Measurements from ENCODE around the gene SMCO1.
"Not testable (repeated sequence)": the region's sequence is repeated elsewhere in the genome, so short reads cannot be mapped to it uniquely, and the experiment has no call there.

The SMCO1 gene, protein sequence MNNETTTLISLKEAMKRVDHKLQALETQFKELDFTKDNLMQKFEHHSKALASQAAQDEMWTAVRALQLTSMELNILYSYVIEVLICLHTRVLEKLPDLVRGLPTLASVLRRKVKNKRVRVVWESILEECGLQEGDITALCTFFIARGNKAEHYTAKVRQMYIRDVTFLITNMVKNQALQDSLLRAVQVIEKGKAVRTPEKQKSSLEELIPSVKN

DNA sequence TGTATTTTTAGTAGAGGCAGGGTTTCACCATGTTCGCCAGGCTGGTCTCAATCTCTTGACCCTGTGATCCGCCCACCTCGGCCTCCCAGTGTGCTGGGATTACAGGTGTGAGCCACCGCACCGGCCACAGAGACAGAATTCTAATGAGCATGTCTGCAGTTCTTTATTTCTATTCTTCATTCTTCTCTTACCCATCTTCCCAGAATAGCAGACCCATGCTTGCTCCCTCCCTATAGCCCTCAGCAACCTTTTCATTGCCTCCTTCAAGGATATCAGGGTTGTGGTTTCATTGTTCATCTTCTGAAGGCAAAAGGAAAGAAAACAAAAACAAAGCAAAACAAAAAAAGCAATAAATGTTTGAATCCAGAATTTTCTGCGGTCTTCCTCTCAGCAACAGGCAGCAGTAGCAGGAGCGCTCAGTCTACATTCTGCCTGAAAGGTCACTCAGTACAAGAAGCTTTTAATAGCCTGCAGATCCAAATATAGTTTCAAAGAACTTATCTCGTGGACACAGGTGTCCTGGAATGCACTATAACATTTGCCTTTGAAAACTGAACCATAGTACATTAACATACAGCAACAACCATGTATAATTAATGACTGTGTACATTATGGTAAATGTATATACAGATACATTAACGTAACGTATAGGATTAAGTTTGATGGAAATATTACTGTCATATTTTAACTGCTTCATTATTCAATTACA is at the start of gene SMCO1:
TSS of gene SMCO1 (minus strand) at position 434 of the 709 bp plus-strand sequence. CDS start at position 297, 137 bp downstream.
- no peak for DNase-seq

DNA sequence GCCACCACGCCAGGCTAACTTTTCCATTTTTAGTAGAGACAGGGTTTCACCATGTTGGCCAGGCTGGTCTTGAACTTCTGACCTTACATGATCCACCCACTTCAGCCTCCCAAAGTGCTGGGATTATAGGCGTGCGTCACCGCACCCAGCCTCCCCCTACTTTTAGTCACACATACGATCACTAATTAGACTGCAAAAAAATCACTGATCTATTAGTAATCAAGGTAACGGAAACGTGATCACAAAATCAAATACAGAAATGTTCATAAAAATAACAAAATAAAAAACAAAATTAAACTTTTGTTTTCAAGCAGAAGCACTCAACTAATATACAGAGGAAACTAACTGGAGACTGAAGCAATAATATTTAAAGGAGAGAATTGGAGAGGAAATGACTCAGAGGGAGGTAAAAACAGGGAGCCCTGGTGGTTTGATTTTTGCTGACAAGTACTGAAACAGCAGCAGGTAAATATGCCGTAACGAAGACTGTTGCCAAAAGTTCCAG is 48.6 kb upstream of the SMCO1 start:
- DNase-seq = no peak

DNA sequence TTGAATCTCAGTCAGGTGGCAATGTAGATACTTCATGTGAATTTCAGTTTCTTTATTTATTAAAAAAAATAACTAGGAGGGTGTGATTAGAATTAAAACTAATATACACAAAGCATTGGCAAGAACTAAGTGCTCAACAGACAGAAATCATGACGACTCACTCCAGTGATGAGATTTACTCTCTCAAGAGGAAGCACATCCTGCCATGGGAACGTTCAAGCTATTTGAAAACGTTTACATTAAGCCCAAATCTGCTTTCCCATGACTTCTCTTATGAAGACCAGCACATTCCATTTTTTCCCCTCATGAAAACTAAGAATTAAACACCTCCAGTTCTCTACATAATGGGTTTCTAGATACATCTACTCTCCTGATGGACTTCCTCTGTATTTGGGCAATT is 44.7 kb upstream of the SMCO1 start:
- DNase-seq = no peak

DNA sequence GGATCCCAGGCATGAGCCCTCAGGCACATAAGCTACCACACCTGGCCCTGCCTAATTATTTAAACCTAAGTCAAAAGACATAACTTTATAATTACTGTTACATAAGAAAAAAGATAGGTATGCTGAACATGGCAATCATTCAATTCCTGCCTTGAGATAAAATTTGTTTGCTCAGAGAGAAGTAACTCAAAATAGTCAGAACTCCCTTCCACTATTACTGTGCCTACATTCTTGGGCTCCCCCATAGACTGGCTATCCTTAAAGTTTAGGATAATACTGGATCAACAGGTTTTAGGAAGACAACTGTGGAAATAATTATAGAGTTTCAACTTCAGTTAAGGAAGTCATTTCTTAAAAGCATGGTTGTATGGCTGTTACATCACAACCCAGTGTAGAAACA is 43.3 kb upstream of the SMCO1 start:
- no peak for DNase-seq

DNA sequence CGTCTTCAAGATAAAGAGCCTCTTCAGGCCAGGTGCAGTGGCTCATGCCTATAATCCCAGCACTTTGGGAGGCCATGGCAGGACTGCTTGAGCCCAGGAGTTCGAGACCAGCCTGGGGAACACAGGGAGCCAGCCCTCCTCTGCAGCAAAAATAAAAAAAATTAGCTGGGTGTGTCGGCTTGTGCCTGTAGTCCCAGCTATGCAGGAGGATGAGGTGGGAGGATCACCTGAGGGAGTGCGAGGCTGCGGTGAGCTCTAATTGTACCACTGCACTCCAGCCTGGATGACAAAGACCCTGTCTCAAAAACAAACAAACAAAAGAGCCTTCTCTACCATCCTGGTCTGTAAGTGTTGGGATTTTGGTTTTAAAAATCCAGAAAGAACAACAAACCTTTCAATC is 42.1 kb upstream of the SMCO1 start:
- DNase-seq = no peak

DNA sequence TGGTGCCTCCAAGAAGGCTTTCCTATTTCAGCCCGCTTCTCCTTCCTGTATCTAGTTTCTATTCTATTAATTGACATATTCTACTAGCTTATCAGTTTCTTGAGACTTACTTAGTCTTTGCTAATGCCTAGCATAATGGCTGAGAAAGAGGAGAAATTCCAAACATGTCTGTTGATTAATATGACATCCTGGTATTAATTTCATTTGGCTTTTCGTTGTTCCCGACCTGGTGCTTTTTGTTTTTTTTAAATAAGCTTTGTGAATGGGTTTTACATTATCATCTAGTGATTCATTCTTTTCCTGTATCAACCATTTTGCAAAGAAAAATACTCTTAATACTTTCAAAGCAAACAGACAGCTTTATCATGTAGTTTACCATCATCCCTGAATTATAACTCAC is 40.1 kb upstream of the SMCO1 start:
- DNase-seq = no peak

DNA sequence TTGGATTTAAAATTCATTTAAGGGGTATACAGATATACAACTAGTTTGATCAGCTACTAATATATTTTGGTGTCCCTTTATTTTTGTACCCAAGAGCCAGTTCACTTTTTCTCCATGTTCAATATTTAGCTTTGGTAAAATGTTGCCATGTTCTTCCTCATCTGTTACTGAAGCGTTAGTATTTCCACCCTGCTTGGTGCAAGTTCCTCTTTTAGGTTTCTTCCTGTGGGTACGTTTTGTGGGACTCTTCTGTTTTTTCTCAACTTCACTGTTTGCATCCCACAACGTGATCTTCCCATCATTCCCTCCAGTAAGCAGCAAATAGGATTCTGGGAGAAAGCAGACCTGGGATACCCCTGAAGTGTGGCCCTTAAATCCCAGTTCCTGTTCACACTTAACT is 39.1 kb upstream of the SMCO1 start:
- DNase-seq = no peak

DNA sequence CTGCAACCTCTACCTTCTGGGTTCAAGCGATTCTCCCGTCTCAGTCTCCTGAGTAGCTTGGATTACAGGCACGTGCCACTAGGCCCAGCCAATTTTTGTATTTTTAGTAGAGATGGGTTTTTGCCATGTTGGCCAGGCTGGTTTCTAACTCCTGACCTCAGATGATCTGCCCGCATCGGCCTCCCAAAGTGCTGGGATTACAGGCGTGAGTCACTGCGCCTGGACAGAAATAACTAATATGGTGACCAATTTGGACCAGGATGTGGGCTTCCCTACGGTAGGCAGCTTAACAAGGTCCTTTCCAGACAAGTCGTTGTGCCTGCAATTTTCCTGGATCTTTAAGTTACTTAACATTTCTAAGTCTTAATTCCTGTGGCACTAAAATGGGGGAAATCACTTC is 38.4 kb upstream of the SMCO1 start:
- DNase-seq = no peak

DNA sequence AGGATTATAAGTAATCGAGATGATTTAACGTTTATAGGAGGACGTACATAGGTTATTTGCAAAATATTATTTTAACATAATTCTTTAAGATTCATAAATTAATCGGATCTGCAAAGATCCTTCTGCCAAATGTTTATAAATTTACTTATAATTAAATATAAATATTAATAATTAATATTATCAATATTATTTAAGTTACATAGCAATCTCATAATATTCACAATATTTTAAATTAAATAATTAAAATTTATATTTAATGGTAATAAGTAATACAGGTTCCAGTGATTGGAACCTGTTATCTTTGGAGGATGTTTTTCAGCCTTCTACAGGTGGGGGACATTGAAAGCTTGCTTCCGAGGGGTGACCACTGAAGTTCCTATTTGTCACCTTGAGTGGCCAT is 37.1 kb upstream of the SMCO1 start:
- DNase-seq = no peak

DNA sequence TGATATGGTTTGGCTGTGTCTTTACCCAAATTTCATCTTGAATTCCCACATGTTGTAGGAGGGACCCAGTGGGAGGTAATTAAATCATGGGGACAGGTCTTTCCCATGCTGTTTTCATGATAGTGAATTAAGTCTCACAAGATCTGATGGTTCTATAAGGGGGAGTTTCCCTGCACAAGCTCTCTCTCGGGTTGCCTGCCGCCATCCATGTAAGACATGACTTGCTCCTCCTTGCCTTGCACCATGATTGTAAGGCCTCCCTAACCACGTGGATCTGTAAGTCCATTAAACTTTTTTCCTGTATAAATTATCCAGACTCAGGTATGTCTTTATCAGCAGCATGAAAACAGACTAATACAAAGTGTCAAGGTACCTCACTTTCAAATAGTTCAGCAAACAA is 35.0 kb upstream of the SMCO1 start:
- DNase-seq = not testable (repeated sequence)

DNA sequence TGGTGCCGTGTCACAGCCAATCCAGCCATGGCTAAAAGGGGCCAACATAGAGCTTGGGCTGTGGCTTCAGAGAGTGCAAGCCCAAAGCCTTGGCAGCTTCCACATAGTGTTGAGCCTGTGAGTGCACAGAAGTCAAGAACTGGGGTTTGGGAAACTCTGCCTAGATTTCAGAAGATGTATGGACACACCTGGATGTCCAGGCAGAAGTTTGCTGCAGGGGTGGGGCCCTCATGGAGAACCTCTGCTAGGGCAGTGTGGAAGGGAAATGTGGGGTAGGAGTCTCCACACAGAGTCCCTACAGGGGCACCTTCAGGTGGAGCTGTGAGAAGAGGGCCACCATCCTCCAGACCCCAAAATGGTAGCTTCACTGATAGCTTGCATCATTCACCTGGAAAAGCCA is 34.2 kb upstream of the SMCO1 start:
- DNase-seq = not testable (repeated sequence)

DNA sequence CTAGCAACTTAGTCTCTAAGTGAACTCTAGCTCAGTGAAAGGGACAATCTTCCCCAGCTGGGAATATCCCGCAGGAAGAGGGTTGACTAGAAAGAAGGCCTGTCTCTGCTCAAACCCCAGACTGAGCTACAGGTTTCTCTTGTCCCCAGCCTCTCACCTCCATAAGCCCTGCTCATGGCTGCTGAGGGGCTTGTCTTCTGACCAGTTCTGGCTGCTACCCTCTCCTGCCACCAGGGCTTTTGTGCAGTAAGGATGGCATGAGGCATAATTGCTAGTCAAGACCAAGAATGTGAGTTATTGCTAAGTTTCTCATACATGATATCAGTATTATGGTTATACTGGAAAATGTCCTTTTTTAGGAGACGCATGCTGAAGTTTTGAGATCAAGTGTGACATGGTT is 31.9 kb upstream of the SMCO1 start:
- no peak for DNase-seq

DNA sequence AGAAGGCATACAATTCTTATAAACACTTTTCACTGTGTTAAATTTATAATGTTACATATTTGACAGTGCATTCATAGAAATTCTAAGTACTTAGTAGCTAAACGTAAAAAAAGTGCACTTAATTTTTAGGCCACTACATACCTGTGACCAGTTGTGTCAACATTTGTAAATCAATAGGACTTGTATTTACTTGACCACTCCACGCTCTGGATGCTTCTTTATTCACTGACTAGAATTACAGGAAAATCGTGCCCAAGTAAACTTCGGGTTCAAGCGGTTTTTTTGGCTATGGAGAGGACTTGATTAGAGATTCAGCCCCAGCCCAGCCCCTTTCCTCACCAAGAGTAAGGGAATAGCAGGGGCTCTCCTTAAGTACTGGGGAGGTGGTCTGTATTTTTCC is 31.4 kb upstream of the SMCO1 start:
- no peak for DNase-seq

DNA sequence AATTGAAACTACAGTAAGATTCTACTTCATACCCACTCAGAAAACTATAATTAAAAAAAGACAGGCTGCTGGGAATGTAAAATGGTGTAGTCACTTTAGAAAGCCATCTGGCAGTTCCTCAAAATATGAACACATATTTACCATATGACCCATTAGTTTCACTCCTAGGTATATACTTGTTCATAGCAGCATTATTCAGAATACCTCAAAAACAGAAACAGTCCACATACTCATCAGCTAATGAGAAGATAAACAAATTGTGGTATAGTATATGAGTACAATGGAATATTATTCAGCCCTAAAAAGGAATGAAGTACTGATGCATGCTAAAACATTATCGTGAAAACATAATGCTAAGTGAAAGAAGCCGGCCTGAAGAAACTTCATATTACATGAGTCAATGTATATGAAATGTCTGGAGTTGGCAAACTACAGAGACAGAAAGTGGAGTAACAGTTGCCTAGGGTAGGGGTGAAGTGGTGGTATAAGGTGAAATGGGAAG is 29.4 kb upstream of the SMCO1 start:
- DNase-seq = no peak

DNA sequence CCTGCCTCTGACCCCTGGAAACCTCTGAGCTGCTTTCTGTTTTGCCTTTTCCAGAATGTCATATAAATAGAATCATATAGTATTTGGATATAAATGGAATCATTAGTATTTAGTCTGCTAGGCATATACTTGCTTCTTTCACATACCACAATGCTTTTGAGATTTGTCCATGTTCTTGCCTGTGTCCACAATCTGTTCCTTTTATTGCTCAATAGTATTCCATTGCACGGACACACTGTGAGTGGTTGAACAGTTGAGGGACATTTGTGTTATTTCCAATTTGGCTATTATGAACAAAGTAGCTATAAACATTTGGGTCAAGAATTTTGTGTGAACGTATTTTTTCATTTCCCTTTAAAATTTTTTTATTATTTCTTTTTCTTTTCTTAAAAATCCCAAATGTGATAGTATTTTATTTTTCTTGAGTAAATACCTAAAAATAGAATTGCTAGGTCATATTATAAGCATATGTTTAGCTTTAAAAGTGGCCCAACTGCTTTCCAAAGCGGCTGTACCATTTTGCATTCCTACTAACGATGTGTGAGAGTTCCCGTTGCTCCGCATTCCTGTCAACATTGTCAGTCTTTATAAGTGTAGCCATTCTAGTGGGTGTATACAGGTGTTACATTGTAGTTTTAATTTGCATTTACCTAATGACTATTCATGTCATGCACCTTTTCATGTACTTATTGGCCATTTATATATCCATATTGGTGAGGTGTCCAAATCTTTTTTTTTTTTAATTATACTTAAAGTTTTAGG is 26.7 kb upstream of the SMCO1 start:
- no peak for DNase-seq

DNA sequence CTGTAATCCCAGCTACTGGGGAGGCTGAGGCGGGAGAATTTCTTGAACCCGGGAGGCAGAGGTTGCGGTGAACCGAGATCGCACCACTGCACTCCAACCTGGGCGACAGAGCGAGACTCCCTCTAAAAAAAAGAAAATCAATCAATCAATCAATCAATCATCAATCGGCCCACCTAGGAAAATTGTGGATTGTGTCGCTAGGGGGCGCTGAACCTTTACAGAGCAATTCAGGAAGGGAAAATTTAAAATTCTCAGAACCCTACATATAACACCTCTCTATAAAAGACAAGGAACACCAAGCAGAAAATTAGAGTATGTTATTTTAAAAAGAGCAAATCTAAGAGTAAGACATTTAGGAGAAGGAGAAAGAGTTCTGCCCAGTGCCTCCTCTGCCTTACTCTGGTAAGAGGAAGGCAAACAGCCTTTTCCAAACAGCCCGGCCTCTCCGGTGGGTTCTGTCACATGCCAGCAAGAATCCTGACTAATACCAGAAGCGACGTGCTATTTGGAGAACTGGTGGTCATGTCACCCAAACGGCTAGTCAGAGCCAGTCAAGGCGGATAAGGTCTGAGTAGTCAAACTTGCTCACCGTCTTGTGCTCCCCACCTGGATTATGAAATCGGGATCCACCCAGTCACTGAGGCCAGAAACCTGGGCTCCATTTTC is 22.3 kb upstream of the SMCO1 start:
- peak; percentile 26 for DNase-seq

DNA sequence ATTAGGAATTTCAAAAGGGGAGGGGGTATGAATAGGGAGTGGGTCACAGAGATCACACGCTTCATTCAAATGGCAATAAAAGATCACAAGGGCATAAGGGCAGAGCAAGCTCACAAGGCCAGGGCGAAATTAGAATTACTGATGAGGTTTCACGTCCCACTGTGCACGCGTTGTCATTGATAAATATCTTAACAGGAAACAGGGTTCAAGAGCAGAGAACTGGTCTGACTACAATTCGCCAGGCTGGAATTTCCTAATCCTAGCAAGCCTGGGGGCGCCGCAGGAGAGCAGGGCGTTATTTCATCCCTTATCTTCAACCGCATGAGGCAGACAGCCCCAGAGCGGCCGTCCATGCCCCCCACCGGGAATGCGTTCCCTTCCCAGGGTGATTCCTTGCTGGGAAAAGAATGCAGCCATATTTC is 18.1 kb upstream of the SMCO1 start:
- DNase-seq = no peak

DNA sequence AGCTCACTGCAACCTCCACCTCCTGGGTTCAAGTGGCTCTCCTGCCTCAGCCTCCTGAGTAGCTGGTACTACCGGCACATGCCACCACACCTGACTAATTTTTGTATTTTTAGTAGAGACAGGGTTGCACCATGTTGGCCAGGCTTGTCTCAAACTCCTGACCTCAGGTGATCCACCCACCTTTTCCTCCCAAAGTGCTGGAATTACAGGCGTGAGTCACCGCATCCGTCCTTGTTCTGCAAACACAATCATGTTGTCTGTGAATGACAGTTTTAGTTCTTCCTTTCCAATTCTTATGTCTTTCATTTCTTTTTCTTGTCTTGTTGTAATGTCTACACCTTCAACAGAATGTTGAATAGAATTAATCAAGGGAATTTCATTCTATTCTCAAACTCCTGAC is 16.3 kb upstream of the SMCO1 start:
- DNase-seq = no peak

DNA sequence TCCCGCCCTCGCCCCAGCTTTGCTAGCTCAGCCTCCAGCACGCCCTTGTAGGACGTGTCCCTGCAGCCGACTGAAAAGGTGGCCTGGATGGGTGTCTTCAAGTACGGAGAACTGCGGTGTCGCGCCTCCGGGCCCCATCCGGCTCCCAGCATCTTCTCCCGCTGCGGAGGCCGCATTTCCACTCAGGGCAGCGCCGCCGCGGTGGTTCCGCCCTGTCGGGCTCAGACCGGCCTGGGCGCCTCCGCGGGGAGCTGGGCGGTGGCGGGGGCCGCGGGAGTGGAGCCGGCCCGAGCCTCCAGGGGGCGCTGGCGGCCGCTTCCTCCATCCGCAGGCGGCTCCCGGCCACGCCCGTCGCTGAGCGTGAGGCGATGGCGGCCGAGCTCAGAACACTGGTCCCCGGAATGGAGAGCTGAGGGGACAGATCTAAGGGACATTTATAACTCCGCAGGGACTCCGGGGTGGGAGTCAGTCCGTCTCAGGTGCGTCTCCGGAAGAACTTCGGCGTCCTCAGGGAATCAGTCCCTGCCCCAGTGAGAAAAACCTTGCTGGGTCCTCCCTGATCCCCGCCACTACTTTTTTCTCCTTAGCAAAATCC is 13.6 kb upstream of the SMCO1 start:
- peak; percentile 73 for DNase-seq

DNA sequence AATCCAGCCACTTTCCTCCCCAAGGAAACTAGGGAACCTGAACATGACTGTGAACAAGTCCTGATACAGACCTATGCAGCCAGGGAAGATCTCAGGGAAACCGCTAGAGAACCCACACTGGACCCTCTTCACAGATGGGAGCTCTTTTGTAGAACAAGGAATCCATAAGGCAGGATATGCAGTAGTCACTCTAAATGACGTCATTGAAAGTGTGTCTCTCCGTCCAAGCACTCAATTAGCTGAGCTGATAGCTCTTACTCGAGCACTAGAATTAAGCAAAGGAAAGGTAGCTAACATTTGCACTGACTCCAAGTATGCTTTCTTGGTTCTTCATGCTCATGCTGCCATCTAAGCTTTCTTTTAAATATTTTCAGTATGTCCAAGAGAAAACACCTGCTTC is 10.0 kb upstream of the SMCO1 start:
- no peak for DNase-seq

DNA sequence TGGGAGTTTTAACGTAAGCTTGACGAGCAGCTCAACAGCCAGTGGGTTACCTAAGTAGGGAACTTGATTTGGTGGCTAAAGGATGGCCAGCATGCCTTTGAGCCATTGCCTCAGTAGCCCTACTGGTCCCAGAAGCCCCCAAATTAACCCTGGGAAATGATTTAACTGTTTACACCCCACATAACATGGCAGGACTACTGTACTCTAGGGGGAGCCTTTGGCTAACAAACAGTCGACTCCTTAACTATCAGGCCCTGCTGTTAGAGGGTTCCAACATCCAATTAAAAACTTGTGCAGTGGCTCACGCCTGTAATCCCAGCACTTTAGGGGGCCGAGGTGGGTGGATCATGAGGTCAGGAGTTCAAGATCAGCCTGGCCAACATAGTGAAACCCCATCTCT is 9.4 kb upstream of the SMCO1 start:
- DNase-seq = no peak

DNA sequence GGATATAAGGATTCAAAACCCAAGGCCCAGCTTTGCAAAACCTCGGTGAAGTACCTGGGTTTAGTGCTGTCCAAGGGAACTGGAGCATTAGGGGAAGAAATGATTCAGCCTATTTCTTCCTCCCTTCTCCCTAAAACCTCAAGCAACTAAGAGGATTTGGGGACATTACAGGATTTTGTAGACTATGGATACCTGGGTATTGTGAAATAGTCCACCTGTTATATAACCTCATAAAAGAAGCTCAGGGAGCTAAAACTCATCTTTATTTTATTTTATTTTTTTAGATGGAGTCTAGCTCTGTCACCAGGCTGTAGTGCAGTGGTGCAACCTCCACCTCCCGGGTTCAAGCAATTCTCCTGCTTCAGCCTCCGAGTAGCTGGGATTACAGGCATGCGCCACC is 8.7 kb upstream of the SMCO1 start:
- no peak for DNase-seq

DNA sequence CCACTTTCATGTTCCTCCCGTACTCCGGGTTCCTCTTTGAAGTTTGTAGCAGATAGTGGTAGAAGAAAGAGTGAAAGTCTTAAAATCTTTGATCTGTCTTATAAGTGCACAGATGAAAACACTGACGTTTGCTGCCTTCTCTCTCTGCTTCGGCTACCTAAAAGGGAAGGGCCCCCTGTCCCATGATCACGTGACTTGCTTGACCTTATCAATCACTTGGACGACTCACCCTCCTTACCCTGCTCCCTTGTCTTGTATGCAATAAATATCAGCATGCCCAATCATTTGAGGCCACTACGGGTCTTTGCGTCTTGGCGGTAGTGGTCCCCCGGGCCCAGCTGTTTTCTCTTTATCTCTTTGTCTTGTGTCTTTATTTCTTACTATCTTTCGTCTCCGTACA is 6.1 kb upstream of the SMCO1 start:
- not testable (repeated sequence) for DNase-seq
